Ascending aorta (tissue), 2 donors: Measurements from ENCODE around the gene DYNLT2B. TPM values are rescaled to one million over a fixed set of nuclear protein-coding genes. Genes with fewer than 3 reads are reported as not detected.

Experiments
- DNase-seq, 2 donors: peaks; one replicate each; pipeline ENCODE4 v3.0.0-alpha.2; 2019; ENCODE audit warnings: low spot score in 2 of 2
- H3K27ac ChIP-seq, 2 donors: fragments of 200-600 bp; sonication (generic); one replicate each; pipeline ENCODE4 v1.5.1; 2016 to 2017; ENCODE audit warnings: mild to moderate bottlenecking in 1 of 2
- H3K27me3 ChIP-seq: fragments of 200-600 bp; sonication (generic); one replicate; pipeline ENCODE4 v1.5.1; 2017
- H3K36me3 ChIP-seq, 2 donors: fragments of 200-600 bp; sonication (generic); one replicate each; pipeline ENCODE4 v1.5.1; 2016
- H3K4me1 ChIP-seq, 2 donors: fragments of 200-600 bp; sonication (generic); one replicate each; pipeline ENCODE4 v1.5.1; 2016 to 2017; ENCODE audit warnings: mild to moderate bottlenecking in 1 of 2
- H3K4me3 ChIP-seq, 2 donors: fragments of 200-600 bp; sonication (generic); one replicate each; pipeline ENCODE4 v1.5.1; 2016 to 2017; ENCODE audit warnings: mild to moderate bottlenecking in 1 of 2
- H3K9me3 ChIP-seq, 2 donors: fragments of 200-600 bp; sonication (generic); one replicate each; pipeline ENCODE4 v1.5.1; 2016
- intact Hi-C: fragments of 100-400 bp; cut with DNase I; formaldehyde crosslinking; loops from one replicate; pipeline ENCODE4 v1.15.1; 2023
- total RNA-seq: library from RNA; depleted of rRNA; stranded (reverse); fragments of >200 nt; gene quantifications from one replicate; pipeline ENCODE4 v1.1.0, GENCODE V29; 2016
- TF ChIP-seq, protein P1 (sequence below), 3 experiments: fragments of 200-600 bp in 2 of 3; fragments of 450-650 bp in 1 of 3; sonication (generic) in 2 of 3; IDR thresholded peaks; one replicate each; pipeline ENCODE4 v1.5.1; 2016 to 2019; ENCODE audit warnings: antibody characterized with exemption in 3 of 3, mild to moderate bottlenecking in 1 of 3, moderate library complexity in 1 of 3

Gene DYNLT2B
- total RNA-seq, 1 donor from 2014 or later, result not detected

DNA sequence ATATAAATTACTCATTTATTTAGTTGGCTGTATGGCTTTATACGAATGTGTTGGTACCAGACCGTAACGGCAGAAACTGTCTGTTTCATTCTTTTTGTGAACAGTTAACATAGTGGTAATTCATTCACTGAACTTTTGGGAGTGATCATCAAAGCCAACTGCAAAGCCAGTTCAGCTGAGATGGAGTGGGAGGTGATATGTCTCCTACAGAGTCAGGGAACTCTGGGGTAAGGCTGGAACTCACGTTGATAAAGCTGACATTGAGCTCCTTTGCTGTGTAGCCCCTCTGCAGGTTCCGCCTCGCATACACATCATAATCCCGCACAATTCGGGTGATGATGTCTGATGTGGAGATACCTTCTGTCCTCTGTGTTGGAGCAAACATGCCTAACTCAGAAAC lies 76.3 kb downstream of the DYNLT2B start:
- Histone ChIP-seq H3K4me3 (no peak overlapping the region), H3K27me3 (no peaks in the 10 kb centered on the region), H3K4me1 (no peaks in the 10 kb centered on the region), H3K36me3 (peaks cover 63 to 77% of the 10 kb centered on the region in 2 donors), H3K9me3 (no peaks in the 10 kb centered on the region), H3K27ac (no peak overlapping the region)
- TF ChIP-seq, protein P1, sequence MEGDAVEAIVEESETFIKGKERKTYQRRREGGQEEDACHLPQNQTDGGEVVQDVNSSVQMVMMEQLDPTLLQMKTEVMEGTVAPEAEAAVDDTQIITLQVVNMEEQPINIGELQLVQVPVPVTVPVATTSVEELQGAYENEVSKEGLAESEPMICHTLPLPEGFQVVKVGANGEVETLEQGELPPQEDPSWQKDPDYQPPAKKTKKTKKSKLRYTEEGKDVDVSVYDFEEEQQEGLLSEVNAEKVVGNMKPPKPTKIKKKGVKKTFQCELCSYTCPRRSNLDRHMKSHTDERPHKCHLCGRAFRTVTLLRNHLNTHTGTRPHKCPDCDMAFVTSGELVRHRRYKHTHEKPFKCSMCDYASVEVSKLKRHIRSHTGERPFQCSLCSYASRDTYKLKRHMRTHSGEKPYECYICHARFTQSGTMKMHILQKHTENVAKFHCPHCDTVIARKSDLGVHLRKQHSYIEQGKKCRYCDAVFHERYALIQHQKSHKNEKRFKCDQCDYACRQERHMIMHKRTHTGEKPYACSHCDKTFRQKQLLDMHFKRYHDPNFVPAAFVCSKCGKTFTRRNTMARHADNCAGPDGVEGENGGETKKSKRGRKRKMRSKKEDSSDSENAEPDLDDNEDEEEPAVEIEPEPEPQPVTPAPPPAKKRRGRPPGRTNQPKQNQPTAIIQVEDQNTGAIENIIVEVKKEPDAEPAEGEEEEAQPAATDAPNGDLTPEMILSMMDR (IDR thresholded peaks at IDR 0.05), result no peak
- intact Hi-C loops, result no loop called here
- no peak for DNase-seq

Other genes starting within 250 kb of the DYNLT2B start
- 30.1 TPM for gene TFRC, start 236.2 kb downstream of the DYNLT2B start, total RNA-seq
- gene ZDHHC19, start 106.8 kb downstream of the DYNLT2B start, total RNA-seq, result not detected
- not detected for gene SLC51A, start 101.7 kb downstream of the DYNLT2B start, total RNA-seq
- gene PCYT1A, start 30.5 kb downstream of the DYNLT2B start, total RNA-seq, result 30.7 TPM
- not detected for gene TM4SF19, start 20.1 kb upstream of the DYNLT2B start, total RNA-seq
- gene UBXN7, start 114.2 kb upstream of the DYNLT2B start, total RNA-seq, result 7.2 TPM
- 16.0 TPM for gene RNF168, start 185.5 kb upstream of the DYNLT2B start, total RNA-seq
- not detected for gene SMCO1, start 197.1 kb upstream of the DYNLT2B start, total RNA-seq